ENCODE data around the gene SCAPER.
"Not testable (repeated sequence)": the region's sequence is repeated elsewhere in the genome, so short reads cannot be mapped to it uniquely, and the experiment has no call there.

Gene SCAPER

GRCh38 chr15:76553102-76553501 is 352.0 kb downstream of the SCAPER start:
- no peak for DNase-seq

DNA sequence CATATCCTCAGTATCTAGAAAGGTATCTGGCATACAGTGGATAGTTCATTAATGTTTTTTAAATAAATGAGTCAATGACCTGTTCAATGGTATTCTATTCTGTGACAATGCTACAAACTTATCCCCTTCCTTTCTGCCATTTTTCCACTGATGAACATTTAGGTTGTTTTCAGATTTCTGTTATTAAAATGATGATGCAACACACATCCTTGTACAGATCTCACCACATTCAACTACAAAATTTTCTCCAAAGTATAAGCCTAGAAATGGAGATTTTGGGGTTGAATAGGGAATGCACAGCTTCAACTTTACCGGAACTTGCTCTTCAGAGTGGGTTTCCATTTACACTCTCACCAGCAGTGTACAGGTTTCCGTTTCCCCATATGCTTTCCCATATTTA is 358.3 kb downstream of the SCAPER start:
- DNase-seq: no peak

- no peak for DNase-seq
These were observed 371.1 kb downstream of the SCAPER start for GRCh38 chr15:76533995-76534394.

- DNase-seq: no peak
These were observed 371.9 kb downstream of the SCAPER start for GRCh38 chr15:76533060-76533820.

- no peak for DNase-seq
These were observed 375.2 kb downstream of the SCAPER start for GRCh38 chr15:76529911-76530310.

DNA sequence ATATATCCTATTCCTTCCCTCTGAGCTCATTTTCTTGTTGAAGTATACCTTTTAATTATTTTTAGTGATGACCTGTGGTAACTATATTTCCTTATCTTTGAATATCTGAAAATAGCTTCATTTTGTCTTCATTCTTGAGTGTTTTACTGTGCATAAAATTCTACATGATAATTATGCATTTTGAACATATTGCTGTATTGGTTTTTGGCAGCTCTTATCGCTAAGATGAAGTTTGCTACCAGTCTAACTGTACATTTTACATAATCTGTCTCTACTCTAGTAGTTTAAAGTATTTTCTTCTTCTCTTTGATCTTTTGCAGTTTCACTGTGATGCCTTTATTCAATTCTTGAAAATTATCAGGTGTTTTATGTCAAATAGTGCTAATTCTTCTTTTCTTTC is 379.0 kb downstream of the SCAPER start:
- DNase-seq: no peak

DNA sequence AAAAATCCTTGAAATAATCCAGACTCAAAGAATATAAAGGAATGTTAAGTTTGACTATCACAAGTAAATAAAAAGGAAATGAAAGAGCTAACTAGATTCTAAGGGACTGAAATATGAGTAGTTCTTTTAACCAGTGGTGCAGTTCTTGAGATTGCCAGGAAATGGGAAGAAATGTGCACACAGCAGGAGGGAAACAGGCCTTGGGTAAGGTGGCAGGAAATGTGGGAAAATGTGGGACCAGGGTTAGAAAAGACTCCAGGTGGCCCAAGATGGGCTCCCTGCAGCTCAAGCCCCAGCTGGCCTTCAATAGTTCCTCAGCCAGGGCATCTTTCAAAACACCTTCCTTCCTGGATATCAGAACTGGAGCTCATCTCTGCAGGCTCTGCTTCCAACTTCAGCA is 387.2 kb downstream of the SCAPER start:
- DNase-seq: no peak

DNA sequence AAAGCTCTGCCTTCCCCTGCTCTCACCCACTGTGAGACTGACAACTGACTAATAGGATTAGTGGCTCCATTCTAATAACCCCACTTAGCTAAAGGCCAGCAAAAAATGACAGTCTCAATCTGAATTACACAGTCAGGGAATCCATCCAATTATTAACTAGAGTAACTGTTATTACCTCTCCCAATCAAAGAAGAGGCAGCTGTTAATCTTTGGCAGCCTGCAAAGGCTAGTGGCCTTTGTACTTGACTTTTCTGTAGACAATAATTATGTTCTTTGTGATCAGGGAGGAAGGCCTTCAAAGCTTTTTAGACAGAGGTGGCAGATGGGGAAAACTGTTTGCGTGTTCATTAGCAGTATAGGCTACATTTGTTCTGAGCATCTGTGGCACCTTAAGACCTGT is 390.9 kb downstream of the SCAPER start:
- no peak for DNase-seq

- no peak for DNase-seq
These were observed 392.2 kb downstream of the SCAPER start for GRCh38 chr15:76512971-76513370.

- DNase-seq: not testable (repeated sequence)
These were observed 394.5 kb downstream of the SCAPER start for GRCh38 chr15:76510663-76511062.

- no peak for DNase-seq
These were observed 401.3 kb downstream of the SCAPER start for GRCh38 chr15:76503804-76504203.

- DNase-seq: no peak
These were observed 402.0 kb downstream of the SCAPER start for GRCh38 chr15:76503121-76503520.

GRCh38 chr15:76502678-76503077 is 402.5 kb downstream of the SCAPER start:
- no peak for DNase-seq

GRCh38 chr15:76502185-76502584 is 403.0 kb downstream of the SCAPER start:
- not testable (repeated sequence) for DNase-seq

- no peak for DNase-seq
These were observed 403.4 kb downstream of the SCAPER start for GRCh38 chr15:76501726-76502125.

- DNase-seq: no peak
These were observed 404.1 kb downstream of the SCAPER start for GRCh38 chr15:76501011-76501410.

GRCh38 chr15:76495487-76495886 is 409.7 kb downstream of the SCAPER start:
- no peak for DNase-seq

DNA sequence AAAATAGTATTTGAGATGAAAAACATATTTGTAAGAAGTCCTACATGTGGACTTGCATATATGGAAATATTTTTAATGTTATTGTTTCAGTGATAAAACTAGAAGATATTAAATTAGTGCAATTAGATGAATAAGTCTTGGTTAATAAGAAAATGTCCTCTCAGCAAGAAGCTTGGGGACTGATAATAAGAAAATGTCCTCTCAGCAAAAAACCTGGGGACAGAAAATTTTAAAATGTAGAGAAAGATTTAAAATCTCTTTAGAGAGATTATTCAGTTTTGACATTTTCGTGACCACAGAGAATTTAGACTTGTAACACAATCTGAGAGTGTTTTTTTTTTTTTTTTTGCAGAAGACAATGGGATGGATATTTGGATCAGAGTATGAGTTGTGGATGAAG is 412.6 kb downstream of the SCAPER start:
- DNase-seq: no peak

DNA sequence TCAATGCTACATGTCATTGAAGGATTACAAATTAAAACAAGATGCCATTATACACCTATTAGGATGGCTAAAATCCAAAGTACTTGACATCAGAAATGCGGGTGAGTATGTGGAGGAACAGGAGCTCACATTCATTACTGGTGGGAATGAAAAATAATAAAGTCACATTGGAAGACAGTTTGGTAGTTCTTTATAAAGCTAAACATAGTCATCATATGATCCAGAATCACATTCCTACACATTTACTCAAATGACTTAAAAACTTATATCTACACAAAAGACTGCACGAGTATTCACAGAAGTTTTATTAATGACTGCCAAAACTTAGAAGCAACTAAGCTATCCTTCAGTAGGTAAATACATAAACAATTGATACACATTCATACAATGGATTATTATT is 421.4 kb downstream of the SCAPER start:
- DNase-seq: no peak

DNA sequence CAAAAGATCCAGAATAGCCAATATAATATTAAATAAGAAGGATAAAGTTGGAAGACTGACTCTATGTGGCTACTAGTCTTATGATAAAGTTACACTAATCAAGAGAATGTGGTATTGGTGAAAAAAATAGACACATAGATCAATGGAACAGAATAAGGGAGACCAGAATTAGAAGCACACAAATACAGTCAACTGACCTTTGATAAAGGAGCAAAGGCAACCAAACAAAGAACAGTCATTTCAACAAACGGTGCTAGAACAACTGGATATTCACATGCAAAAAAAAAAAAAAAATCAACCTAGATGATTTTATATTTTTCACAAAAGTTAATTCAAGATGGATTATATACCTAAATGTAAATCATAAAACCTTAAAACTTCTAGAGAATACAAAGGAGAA is 422.1 kb downstream of the SCAPER start:
- no peak for DNase-seq

GRCh38 chr15:76480267-76480666 is 424.9 kb downstream of the SCAPER start:
- no peak for DNase-seq

DNA sequence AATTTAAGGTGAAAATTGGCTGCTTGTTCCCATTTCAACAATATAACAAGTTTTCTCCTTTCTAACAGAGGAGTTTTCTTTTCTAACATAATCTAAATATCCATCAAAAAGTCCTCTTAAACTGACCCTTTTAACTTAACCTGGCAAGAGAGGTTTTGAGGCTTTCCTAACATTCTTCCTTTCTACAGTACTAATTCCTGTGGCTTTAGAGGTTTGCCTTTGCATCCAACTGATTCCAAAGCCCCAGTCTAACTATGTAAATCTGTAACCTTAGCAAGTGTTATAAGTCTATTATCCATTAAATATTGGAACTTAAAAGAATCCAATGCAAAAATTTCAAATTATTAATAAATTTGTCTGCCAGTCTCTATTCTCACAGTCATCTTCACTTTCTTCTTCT is 434.4 kb downstream of the SCAPER start:
- DNase-seq: no peak

GRCh38 chr15:76468722-76469121 is 436.4 kb downstream of the SCAPER start:
- no peak for DNase-seq

DNA sequence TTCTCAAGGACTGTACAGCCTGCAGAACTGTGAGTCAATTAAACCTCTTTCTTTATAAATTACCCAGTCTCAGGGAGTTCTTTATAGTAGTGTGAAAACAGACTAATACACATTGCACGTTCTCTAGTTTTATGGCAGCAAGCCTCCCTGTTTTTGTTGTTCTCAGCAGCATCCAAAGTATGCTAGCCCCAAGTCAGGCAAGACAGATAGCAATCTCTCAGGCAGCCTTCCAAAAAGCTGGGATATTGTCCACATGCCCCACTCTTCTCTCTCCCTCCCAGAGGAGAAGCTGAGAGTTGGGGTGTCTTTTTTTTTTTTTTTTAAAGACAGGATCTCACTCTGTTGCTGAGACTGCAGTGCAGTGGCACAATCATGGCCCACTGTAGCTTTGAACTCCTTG is 438.0 kb downstream of the SCAPER start:
- no peak for DNase-seq

GRCh38 chr15:76465728-76466127 is 439.4 kb downstream of the SCAPER start:
- DNase-seq: no peak
